ENCODE results near the gene POMGNT1. TPM values are rescaled to one million over a fixed set of nuclear protein-coding genes. Genes with fewer than 3 reads are reported as not detected.

Gene POMGNT1
- polyA plus RNA-seq, 1 donor (not counting 4 experiments of a cell fraction or from before 2014, with no cell fraction given) = 49.6 TPM

DNA sequence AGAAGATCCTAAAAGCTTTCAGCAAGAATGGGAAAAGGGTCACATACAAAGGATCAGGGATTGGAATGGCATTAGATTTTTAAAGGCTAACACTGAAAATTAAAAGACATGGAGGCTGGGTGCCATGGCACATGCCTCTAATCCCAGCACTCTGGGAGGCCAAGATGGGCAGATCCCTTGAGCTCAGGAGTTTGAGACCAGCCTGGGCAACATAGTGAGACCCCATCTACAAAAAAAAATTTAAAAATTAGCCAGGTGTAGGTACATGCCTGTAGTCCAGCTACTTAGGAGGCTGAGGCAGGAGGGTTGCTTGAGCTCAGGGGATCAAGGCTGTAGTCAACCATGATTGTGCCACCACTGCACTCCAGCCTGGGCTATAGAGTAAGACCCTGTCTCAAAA is 17.3 kb upstream of the POMGNT1 start:
- H3K9ac ChIP-seq (ENCODE audit: control insufficient read depth, extremely low read depth, insufficient read depth, low read length) = no peak overlapping the region
- H2AFZ ChIP-seq (ENCODE audit: control insufficient read depth, low read length) = no peak overlapping the region
- no peaks in the 10 kb centered on the region for H4K20me1 ChIP-seq (ENCODE audit: control insufficient read depth, extremely low read depth, insufficient read depth, low read length)
- H3K79me2 ChIP-seq (ENCODE audit: control insufficient read depth, insufficient read depth, low read length) = no peaks in the 10 kb centered on the region
- H3K4me1 ChIP-seq (ENCODE audit: control insufficient read depth, extremely low read depth, insufficient read depth, low read length) = peaks cover 17% of the 10 kb centered on the region
- H3K27ac ChIP-seq (ENCODE audit: control insufficient read depth, insufficient read depth, low read length) = no peak overlapping the region
- TF ChIP-seq, protein P1, sequence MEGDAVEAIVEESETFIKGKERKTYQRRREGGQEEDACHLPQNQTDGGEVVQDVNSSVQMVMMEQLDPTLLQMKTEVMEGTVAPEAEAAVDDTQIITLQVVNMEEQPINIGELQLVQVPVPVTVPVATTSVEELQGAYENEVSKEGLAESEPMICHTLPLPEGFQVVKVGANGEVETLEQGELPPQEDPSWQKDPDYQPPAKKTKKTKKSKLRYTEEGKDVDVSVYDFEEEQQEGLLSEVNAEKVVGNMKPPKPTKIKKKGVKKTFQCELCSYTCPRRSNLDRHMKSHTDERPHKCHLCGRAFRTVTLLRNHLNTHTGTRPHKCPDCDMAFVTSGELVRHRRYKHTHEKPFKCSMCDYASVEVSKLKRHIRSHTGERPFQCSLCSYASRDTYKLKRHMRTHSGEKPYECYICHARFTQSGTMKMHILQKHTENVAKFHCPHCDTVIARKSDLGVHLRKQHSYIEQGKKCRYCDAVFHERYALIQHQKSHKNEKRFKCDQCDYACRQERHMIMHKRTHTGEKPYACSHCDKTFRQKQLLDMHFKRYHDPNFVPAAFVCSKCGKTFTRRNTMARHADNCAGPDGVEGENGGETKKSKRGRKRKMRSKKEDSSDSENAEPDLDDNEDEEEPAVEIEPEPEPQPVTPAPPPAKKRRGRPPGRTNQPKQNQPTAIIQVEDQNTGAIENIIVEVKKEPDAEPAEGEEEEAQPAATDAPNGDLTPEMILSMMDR (optimal IDR thresholded peaks at IDR 0.05 in 1 of 3, IDR thresholded peaks at IDR 0.05 in 1 of 3, conservative IDR thresholded peaks at IDR 0.05 in 1 of 3; ENCODE audit: extremely low read depth in 1 of 3, insufficient read depth in 2 of 3, low read length in 3 of 3) = no peak
- TF ChIP-seq EZH2 (IDR thresholded peaks at IDR 0.05; ENCODE audit: low read length) = no peak
- H3K4me2 ChIP-seq (ENCODE audit: control insufficient read depth, extremely low read depth, insufficient read depth, low read depth, low read length) = no peak overlapping the region
- dilution Hi-C loops (cut with MboI; ENCODE audit: extremely low pct_ligation_motif_present, low sequenced_read_pairs) = no loop called here
- FAIRE-seq = no peak
- no peak overlapping the region for H3K4me3 ChIP-seq (ENCODE audit: control insufficient read depth in 2 of 3, extremely low read depth in 1 of 3, insufficient read depth in 2 of 3, low read depth in 1 of 3, low read length in 3 of 3)
- DNase-seq (ENCODE audit: low read depth, low spot score) = no peak
- no peaks in the 10 kb centered on the region for H3K9me1 ChIP-seq (ENCODE audit: control insufficient read depth, extremely low read depth, insufficient read depth, low read length)
- H3K36me3 ChIP-seq (ENCODE audit: control insufficient read depth in 2 of 2, extremely low read depth in 1 of 2, insufficient read depth in 2 of 2, low read length in 2 of 2) = no peaks in the 10 kb centered on the region
- no peaks in the 10 kb centered on the region for H3K27me3 ChIP-seq (ENCODE audit: control insufficient read depth, extremely low read depth, insufficient read depth, low read length)
- H3K9me3 ChIP-seq (ENCODE audit: control insufficient read depth, low read depth, low read length) = no peaks in the 10 kb centered on the region

DNA sequence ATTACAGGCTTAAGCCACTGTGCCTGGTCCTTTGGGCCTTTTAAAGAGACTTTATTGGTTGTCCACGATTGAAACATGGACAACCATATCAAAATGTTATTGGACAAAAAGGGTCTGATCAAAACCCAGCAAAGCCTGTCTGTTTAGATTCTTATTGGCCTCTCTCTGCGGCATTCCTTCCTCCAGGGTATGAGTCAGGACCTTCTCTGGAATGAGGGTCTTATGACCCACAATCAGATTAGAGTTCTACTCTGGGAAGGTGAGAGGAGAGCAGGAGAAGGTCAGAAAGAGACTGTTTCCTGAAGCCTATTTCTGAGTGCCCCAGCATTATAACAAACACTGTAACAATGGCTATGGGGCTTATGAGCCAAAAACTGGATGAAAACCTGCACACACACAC is 12.8 kb upstream of the POMGNT1 start:
- H3K36me3 ChIP-seq (ENCODE audit: control insufficient read depth in 2 of 2, extremely low read depth in 1 of 2, insufficient read depth in 2 of 2, low read length in 2 of 2) = no peaks in the 10 kb centered on the region
- H3K4me2 ChIP-seq (ENCODE audit: control insufficient read depth, extremely low read depth, insufficient read depth, low read depth, low read length) = no peak overlapping the region
- H3K9ac ChIP-seq (ENCODE audit: control insufficient read depth, extremely low read depth, insufficient read depth, low read length) = no peak overlapping the region
- H4K20me1 ChIP-seq (ENCODE audit: control insufficient read depth, extremely low read depth, insufficient read depth, low read length) = no peaks in the 10 kb centered on the region
- no peak for FAIRE-seq
- H3K79me2 ChIP-seq (ENCODE audit: control insufficient read depth, insufficient read depth, low read length) = peaks cover 2% of the 10 kb centered on the region
- no peak for DNase-seq (ENCODE audit: low read depth, low spot score)
- H3K9me3 ChIP-seq (ENCODE audit: control insufficient read depth, low read depth, low read length) = no peaks in the 10 kb centered on the region
- H3K27ac ChIP-seq (ENCODE audit: control insufficient read depth, insufficient read depth, low read length) = no peak overlapping the region
- H2AFZ ChIP-seq (ENCODE audit: control insufficient read depth, low read length) = no peak overlapping the region
- dilution Hi-C loops (cut with MboI; ENCODE audit: extremely low pct_ligation_motif_present, low sequenced_read_pairs) = no loop called here
- H3K4me3 ChIP-seq (ENCODE audit: control insufficient read depth in 2 of 3, extremely low read depth in 1 of 3, insufficient read depth in 2 of 3, low read depth in 1 of 3, low read length in 3 of 3) = no peak overlapping the region
- H3K27me3 ChIP-seq (ENCODE audit: control insufficient read depth, extremely low read depth, insufficient read depth, low read length) = no peaks in the 10 kb centered on the region
- TF ChIP-seq EZH2 (IDR thresholded peaks at IDR 0.05; ENCODE audit: low read length) = no peak
- TF ChIP-seq, protein P1 (optimal IDR thresholded peaks at IDR 0.05 in 1 of 3, IDR thresholded peaks at IDR 0.05 in 1 of 3, conservative IDR thresholded peaks at IDR 0.05 in 1 of 3; ENCODE audit: extremely low read depth in 1 of 3, insufficient read depth in 2 of 3, low read length in 3 of 3) = no peak
- no peaks in the 10 kb centered on the region for H3K4me1 ChIP-seq (ENCODE audit: control insufficient read depth, extremely low read depth, insufficient read depth, low read length)
- H3K9me1 ChIP-seq (ENCODE audit: control insufficient read depth, extremely low read depth, insufficient read depth, low read length) = no peaks in the 10 kb centered on the region
